ENCODE data around the gene ADTRP. TPM values are rescaled to one million over a fixed set of nuclear protein-coding genes. Genes with fewer than 3 reads are reported as not detected.

The ADTRP gene
- total and polyA plus RNA-seq, 10 of the 15 experiments (the other 5 are each of a cell fraction or from before 2014, with no cell fraction given): 0.10 to 2.6 (median 2.1) TPM

DNA sequence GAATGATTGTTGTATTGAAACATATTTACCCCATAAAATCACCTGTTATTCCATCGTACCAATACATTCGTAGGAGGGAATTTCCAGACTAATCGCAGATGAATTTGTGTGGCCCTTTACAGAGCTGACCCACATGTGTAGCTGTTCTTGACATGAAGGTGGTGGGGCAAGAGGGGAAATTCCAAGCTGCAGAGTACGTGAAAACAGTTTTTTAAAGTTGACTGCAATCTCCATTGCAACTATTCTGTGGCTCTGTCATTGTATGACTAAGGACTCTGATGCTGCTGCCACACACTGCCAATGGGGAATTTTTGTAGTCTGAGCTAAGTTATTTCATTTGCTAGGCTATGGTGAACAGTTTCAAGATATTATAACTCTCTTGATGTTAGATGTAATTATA is 46.4 kb upstream of the ADTRP start (continued):
- peak in 1 of 2 experiments; percentile 55; a peak in 2 of 4 replicates for TF ChIP-seq ETV6 (conservative IDR thresholded peaks at IDR 0.05 in 1 of 2, IDR thresholded peaks at IDR 0.05 in 1 of 2; ENCODE audit: borderline replicate concordance in 1 of 2, low read depth in 1 of 2)
- TF ChIP-seq, protein P1, sequence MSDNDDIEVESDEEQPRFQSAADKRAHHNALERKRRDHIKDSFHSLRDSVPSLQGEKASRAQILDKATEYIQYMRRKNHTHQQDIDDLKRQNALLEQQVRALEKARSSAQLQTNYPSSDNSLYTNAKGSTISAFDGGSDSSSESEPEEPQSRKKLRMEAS (IDR thresholded peaks at IDR 0.05; ENCODE audit: low read depth, low read length): no peak
- TF ChIP-seq RBBP5 (conservative IDR thresholded peaks at IDR 0.05): no peak
- TF ChIP-seq NR2C2 (IDR thresholded peaks at IDR 0.05; ENCODE audit: borderline replicate concordance, control insufficient read depth, insufficient read length, low read depth): no peak
- no peak for TF ChIP-seq HDGF (IDR thresholded peaks at IDR 0.05)
- 0 out of 2 replicates have a peak, but pooled peaks have one; percentile 21 for TF ChIP-seq NFYB (IDR thresholded peaks at IDR 0.05; ENCODE audit: insufficient read depth, low read depth, low read length)
- peak; percentile 63; the same call in 1 of the 2 replicates for TF ChIP-seq TCF7 (IDR thresholded peaks at IDR 0.05; ENCODE audit: borderline replicate concordance)
- TF ChIP-seq CREB1 (IDR thresholded peaks at IDR 0.05; ENCODE audit: low read depth): peak; percentile 51; the same call in 1 of the 2 replicates
- TF ChIP-seq, protein P2, sequence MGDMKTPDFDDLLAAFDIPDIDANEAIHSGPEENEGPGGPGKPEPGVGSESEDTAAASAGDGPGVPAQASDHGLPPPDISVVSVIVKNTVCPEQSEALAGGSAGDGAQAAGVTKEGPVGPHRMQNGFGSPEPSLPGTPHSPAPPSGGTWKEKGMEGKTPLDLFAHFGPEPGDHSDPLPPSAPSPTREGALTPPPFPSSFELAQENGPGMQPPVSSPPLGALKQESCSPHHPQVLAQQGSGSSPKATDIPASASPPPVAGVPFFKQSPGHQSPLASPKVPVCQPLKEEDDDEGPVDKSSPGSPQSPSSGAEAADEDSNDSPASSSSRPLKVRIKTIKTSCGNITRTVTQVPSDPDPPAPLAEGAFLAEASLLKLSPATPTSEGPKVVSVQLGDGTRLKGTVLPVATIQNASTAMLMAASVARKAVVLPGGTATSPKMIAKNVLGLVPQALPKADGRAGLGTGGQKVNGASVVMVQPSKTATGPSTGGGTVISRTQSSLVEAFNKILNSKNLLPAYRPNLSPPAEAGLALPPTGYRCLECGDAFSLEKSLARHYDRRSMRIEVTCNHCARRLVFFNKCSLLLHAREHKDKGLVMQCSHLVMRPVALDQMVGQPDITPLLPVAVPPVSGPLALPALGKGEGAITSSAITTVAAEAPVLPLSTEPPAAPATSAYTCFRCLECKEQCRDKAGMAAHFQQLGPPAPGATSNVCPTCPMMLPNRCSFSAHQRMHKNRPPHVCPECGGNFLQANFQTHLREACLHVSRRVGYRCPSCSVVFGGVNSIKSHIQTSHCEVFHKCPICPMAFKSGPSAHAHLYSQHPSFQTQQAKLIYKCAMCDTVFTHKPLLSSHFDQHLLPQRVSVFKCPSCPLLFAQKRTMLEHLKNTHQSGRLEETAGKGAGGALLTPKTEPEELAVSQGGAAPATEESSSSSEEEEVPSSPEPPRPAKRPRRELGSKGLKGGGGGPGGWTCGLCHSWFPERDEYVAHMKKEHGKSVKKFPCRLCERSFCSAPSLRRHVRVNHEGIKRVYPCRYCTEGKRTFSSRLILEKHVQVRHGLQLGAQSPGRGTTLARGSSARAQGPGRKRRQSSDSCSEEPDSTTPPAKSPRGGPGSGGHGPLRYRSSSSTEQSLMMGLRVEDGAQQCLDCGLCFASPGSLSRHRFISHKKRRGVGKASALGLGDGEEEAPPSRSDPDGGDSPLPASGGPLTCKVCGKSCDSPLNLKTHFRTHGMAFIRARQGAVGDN (IDR thresholded peaks at IDR 0.05): peak; percentile 82; the same call in 1 of the 2 replicates
- TF ChIP-seq, protein P3, sequence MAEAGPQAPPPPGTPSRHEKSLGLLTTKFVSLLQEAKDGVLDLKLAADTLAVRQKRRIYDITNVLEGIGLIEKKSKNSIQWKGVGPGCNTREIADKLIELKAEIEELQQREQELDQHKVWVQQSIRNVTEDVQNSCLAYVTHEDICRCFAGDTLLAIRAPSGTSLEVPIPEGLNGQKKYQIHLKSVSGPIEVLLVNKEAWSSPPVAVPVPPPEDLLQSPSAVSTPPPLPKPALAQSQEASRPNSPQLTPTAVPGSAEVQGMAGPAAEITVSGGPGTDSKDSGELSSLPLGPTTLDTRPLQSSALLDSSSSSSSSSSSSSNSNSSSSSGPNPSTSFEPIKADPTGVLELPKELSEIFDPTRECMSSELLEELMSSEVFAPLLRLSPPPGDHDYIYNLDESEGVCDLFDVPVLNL (IDR thresholded peaks at IDR 0.05; ENCODE audit: low read depth, low read length): no peak
- TF ChIP-seq SIX5 (IDR thresholded peaks at IDR 0.05; ENCODE audit: low read depth, low read length, severe bottlenecking): no peak
- TF ChIP-seq ZBED1 (IDR thresholded peaks at IDR 0.05; ENCODE audit: borderline replicate concordance): peak; percentile 79
- peak; percentile 92 for TF ChIP-seq FOXM1 (IDR thresholded peaks at IDR 0.05; ENCODE audit: low read depth, low read length)
- TF ChIP-seq NFIC (IDR thresholded peaks at IDR 0.05; ENCODE audit: low read depth, low read length): peak; percentile 93
- no peak for TF ChIP-seq ZNF217 (IDR thresholded peaks at IDR 0.05)
- TF ChIP-seq TCF12 (IDR thresholded peaks at IDR 0.05; ENCODE audit: low read depth, low read length): 0 out of 2 replicates have a peak, but pooled peaks have one; percentile 56
- TF ChIP-seq, protein P4, sequence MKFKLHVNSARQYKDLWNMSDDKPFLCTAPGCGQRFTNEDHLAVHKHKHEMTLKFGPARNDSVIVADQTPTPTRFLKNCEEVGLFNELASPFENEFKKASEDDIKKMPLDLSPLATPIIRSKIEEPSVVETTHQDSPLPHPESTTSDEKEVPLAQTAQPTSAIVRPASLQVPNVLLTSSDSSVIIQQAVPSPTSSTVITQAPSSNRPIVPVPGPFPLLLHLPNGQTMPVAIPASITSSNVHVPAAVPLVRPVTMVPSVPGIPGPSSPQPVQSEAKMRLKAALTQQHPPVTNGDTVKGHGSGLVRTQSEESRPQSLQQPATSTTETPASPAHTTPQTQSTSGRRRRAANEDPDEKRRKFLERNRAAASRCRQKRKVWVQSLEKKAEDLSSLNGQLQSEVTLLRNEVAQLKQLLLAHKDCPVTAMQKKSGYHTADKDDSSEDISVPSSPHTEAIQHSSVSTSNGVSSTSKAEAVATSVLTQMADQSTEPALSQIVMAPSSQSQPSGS (IDR thresholded peaks at IDR 0.05; ENCODE audit: low read length): peak; percentile 84
- TF ChIP-seq IKZF1 (conservative IDR thresholded peaks at IDR 0.05): peak; percentile 84
- TF ChIP-seq BACH1 (IDR thresholded peaks at IDR 0.05; ENCODE audit: borderline replicate concordance): peak; percentile 33; the same call in 1 of the 2 replicates
- TF ChIP-seq MEF2A (IDR thresholded peaks at IDR 0.05; ENCODE audit: insufficient read depth, low read depth, low read length): peak; percentile 84
- no peak for TF ChIP-seq ATF3 (IDR thresholded peaks at IDR 0.05; ENCODE audit: borderline replicate concordance, extremely low read depth, low read depth, low read length)
- no peak for TF ChIP-seq ZZZ3 (IDR thresholded peaks at IDR 0.05; ENCODE audit: control insufficient read depth, insufficient read length, low read depth)
- TF ChIP-seq NFYA (IDR thresholded peaks at IDR 0.05; ENCODE audit: borderline replicate concordance, low read depth, low read length): no peak
- TF ChIP-seq SMC3 (IDR thresholded peaks at IDR 0.05; ENCODE audit: borderline replicate concordance, low read length): peak; percentile 40; the same call in 1 of the 2 replicates
- no peak for TF ChIP-seq CHD1 (IDR thresholded peaks at IDR 0.05; ENCODE audit: low read depth, low read length)
